Astrocyte (in vitro differentiated cells and primary cell): Measurements from ENCODE around the gene GPR142.

Source experiments
- CTCF ChIP-seq: IDR thresholded peaks from 2 replicates; pipeline ENCODE4 v1.5.1; 2011; ENCODE audit warnings: low read depth, mild to moderate bottlenecking, inconsistent platforms, low read length, moderate library complexity; ENCODE audit not compliant: insufficient read depth
- EZH2 ChIP-seq: IDR thresholded peaks from 2 replicates; pipeline ENCODE4 v1.6.1; 2012; ENCODE audit warnings: mild to moderate bottlenecking, low read length, inconsistent platforms; ENCODE audit not compliant: insufficient read depth

- no peak for TF ChIP-seq CTCF
- no peak for TF ChIP-seq EZH2
Observed at GRCh38 chr17:74404218-74404617, 36.9 kb downstream of the GPR142 start.
